Measurements from ENCODE around the gene TMC3.

Gene TMC3

GRCh38 chr15:81343371-81343770 lies 30.6 kb downstream of the TMC3 start:
- no peak for DNase-seq

- no peak for DNase-seq
These were observed 32.7 kb downstream of the TMC3 start for GRCh38 chr15:81341351-81341750.

- DNase-seq = no peak
These were observed 34.2 kb downstream of the TMC3 start for GRCh38 chr15:81339851-81340250.

- no peak for DNase-seq
These were observed 34.7 kb downstream of the TMC3 start for GRCh38 chr15:81339321-81339720.

- peak; percentile 98 for DNase-seq
These were observed 35.6 kb downstream of the TMC3 start for GRCh38 chr15:81338170-81339007.

GRCh38 chr15:81337713-81338157 lies 36.3 kb downstream of the TMC3 start:
- no peak for DNase-seq

- DNase-seq = no peak
These were observed 36.8 kb downstream of the TMC3 start for GRCh38 chr15:81337241-81337640.

- peak; percentile 55 for DNase-seq
These were observed 37.4 kb downstream of the TMC3 start for GRCh38 chr15:81336568-81336967.

GRCh38 chr15:81335631-81336030 lies 38.4 kb downstream of the TMC3 start:
- no peak for DNase-seq

- DNase-seq = peak; percentile 81
These were observed 39.1 kb downstream of the TMC3 start for GRCh38 chr15:81334768-81335435.

- no peak for DNase-seq
These were observed 40.6 kb downstream of the TMC3 start for GRCh38 chr15:81333363-81333762.

- no peak for DNase-seq
These were observed 41.7 kb downstream of the TMC3 start for GRCh38 chr15:81332326-81332725.

- DNase-seq = no peak
These were observed 42.4 kb downstream of the TMC3 start for GRCh38 chr15:81331600-81331999.

GRCh38 chr15:81331141-81331540 lies 42.9 kb downstream of the TMC3 start:
- peak; percentile 70 for DNase-seq

- DNase-seq = no peak
These were observed 43.5 kb downstream of the TMC3 start for GRCh38 chr15:81330366-81331090.

GRCh38 chr15:81329446-81329845 lies 44.6 kb downstream of the TMC3 start:
- no peak for DNase-seq

GRCh38 chr15:81327516-81327915 lies 46.5 kb downstream of the TMC3 start:
- DNase-seq = peak; percentile 93

- DNase-seq = no peak
These were observed 47.4 kb downstream of the TMC3 start for GRCh38 chr15:81326466-81327212.

- DNase-seq = peak; percentile 99
These were observed 49.8 kb downstream of the TMC3 start, which contains the start of gene STARD5 for GRCh38 chr15:81323944-81324881. Gene STARD5 (minus strand): TSS chr15:81324141. CDS start chr15:81324099, 42 bp downstream.

GRCh38 chr15:81323559-81323943 lies 50.5 kb downstream of the TMC3 start:
- DNase-seq = no peak

- DNase-seq = no peak
These were observed 51.2 kb downstream of the TMC3 start for GRCh38 chr15:81322676-81323253.

Data from NCI-H226 (cell line).